BLaER1 (cell line): ENCODE measurements around the gene SIX1.

Experiments used
- H3K27ac ChIP-seq: shearing (Covaris generic); formaldehyde crosslinking; 2 replicates; pipeline ENCODE4 v1.8.1; 2022
- H3K27me3 ChIP-seq: shearing (Covaris generic); formaldehyde crosslinking; 2 replicates; pipeline ENCODE4 v1.8.1; 2022
- H3K36me3 ChIP-seq: shearing (Covaris generic); formaldehyde crosslinking; 2 replicates; pipeline ENCODE4 v1.8.1; 2022
- H3K4me1 ChIP-seq: shearing (Covaris generic); formaldehyde crosslinking; 2 replicates; pipeline ENCODE4 v1.8.1; 2022
- H3K4me2 ChIP-seq: shearing (Covaris generic); formaldehyde crosslinking; 2 replicates; pipeline ENCODE4 v1.8.1; 2022
- H3K4me3 ChIP-seq: shearing (Covaris generic); formaldehyde crosslinking; 2 replicates; pipeline ENCODE4 v1.8.1; 2022
- H3K9ac ChIP-seq: shearing (Covaris generic); formaldehyde crosslinking; 2 replicates; pipeline ENCODE4 v1.8.1; 2022
- H3K9me3 ChIP-seq: shearing (Covaris generic); formaldehyde crosslinking; 2 replicates; pipeline ENCODE4 v1.8.1; 2022
- H4K20me1 ChIP-seq: shearing (Covaris generic); formaldehyde crosslinking; 2 replicates; pipeline ENCODE4 v1.8.1; 2022
- Cebpa-rat ChIP-seq: shearing (Covaris generic); IDR thresholded peaks from 2 replicates; pipeline ENCODE4 v1.8.1; 2022

Gene SIX1

DNA sequence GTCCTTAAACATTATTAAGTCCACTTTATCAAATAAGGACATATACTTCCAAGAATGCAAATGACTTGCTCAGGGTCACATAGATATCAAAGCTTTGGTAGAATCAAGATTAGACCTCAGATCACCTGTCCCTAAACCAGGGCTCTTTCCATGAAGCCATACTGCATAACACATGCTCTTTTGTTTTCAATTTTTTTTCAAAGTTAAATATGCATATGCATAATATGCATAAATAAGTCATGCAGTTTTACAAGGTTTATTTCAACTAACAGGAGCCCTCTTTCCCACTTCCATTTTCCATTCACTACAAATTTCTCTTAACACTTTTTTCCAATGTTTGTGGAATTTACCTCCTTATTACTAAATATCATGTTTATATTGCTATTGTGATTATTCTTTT is 53.1 kb downstream of the SIX1 start:
- TF ChIP-seq Cebpa-rat, result no peak
- no peak overlapping the region for H3K4me2 ChIP-seq

GRCh38 chr14:60594062-60594461 is 55.2 kb downstream of the SIX1 start:
- no peak for TF ChIP-seq Cebpa-rat
- Histone ChIP-seq H3K27ac (no peak overlapping the region), H3K27me3 (no peaks in the 10 kb centered on the region), H3K4me2 (no peak overlapping the region), H3K9me3 (no peaks in the 10 kb centered on the region), H3K4me1 (no peaks in the 10 kb centered on the region), H4K20me1 (no peaks in the 10 kb centered on the region), H3K9ac (no peak overlapping the region), H3K4me3 (no peak overlapping the region), H3K36me3 (no peaks in the 10 kb centered on the region)

More for the DNA sequence above, 53.1 kb downstream of the SIX1 start:
- H4K20me1 ChIP-seq, result no peaks in the 10 kb centered on the region
- no peaks in the 10 kb centered on the region for H3K36me3 ChIP-seq
- H3K27ac ChIP-seq, result no peak overlapping the region
- no peak overlapping the region for H3K9ac ChIP-seq
- H3K4me3 ChIP-seq, result no peak overlapping the region
- no peaks in the 10 kb centered on the region for H3K4me1 ChIP-seq
- no peaks in the 10 kb centered on the region for H3K9me3 ChIP-seq
- no peaks in the 10 kb centered on the region for H3K27me3 ChIP-seq
